PC-9 (cell line): ENCODE data around the gene SLC22A23.

Source experiments
- EZH2 ChIP-seq: fragments of 200-600 bp; sonication (generic); IDR thresholded peaks from 2 replicates; pipeline ENCODE4 v1.8.0; 2017; ENCODE audit warnings: antibody characterized with exemption, low read depth
- TF ChIP-seq, protein P1 (sequence below): fragments of 200-600 bp; sonication (generic); conservative IDR thresholded peaks from 2 replicates; pipeline ENCODE4 v1.6.1; 2017; ENCODE audit warnings: mixed run types, antibody characterized with exemption, mild to moderate bottlenecking, moderate library complexity

DNA sequence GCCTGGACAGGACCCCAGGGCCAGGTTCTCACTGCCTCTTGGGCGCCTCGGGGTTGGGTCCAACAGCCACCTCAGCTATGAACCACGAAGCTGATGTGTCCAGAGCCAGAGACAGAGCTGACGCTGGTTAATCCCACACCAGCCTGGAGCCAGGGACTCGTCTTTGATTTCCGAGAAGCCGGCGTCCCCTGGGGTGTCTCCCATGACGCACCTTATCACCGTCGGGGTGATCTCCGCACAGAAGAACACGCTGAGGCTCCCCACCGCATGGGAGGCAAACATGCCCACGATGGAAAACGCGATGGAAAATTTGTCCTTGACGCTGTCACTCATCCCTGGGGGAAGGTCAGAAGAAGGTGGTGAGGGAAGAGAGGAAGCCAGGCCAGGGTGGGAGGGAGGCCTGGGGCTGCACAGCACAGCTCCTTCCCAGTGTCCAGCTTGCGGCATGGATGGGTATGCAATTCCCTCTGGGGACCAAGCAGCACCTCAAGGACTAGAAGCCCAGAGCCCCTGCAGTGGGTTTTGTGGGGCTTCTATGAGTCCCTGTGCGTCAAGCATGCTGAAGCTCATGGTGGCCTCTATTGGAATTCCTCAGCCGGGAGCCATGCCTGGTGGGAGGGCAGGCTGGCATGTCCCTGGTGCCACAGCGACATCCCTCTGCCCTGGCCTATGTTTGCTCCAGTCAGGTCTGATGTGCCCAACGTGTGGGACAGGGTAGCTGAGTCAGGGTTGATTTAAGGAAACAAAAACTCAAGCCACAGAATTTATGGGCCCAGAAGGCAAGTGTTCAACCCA lies 173.0 kb downstream of the SLC22A23 start:
- TF ChIP-seq, protein P1, sequence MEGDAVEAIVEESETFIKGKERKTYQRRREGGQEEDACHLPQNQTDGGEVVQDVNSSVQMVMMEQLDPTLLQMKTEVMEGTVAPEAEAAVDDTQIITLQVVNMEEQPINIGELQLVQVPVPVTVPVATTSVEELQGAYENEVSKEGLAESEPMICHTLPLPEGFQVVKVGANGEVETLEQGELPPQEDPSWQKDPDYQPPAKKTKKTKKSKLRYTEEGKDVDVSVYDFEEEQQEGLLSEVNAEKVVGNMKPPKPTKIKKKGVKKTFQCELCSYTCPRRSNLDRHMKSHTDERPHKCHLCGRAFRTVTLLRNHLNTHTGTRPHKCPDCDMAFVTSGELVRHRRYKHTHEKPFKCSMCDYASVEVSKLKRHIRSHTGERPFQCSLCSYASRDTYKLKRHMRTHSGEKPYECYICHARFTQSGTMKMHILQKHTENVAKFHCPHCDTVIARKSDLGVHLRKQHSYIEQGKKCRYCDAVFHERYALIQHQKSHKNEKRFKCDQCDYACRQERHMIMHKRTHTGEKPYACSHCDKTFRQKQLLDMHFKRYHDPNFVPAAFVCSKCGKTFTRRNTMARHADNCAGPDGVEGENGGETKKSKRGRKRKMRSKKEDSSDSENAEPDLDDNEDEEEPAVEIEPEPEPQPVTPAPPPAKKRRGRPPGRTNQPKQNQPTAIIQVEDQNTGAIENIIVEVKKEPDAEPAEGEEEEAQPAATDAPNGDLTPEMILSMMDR: no peak
- no peak for TF ChIP-seq EZH2
